ENCODE data around the gene LHFPL6. TPM values are rescaled to one million over a fixed set of nuclear protein-coding genes. Genes with fewer than 3 reads are reported as not detected.

LHFPL6 gene
- total RNA-seq, 6 donors from 2014 or later, result 22.2 to 113 (median 51.8) TPM

DNA sequence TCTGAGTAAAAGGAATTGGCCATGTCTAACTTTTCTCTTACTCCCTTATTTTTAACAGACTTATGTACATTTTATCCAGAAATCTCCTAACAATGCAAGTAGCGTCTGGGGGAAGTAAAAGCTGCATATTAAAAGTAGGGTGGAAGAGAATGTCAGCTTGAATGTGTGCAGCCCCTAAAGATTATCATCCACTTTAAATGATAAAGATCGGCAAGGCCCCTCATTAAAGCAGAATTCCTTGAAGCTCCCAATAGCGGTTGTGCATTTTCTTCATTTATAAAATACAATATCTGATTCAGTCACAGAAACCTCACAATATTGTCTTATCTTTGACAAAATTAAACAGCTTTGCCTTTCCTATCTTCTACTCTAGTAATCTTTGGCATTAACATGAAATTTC, 184.6 kb downstream of the LHFPL6 start:
- no peak for DNase-seq
- TF ChIP-seq EP300 (IDR thresholded peaks at IDR 0.05) (no peak), POLR2AphosphoS5 (IDR thresholded peaks at IDR 0.05) (no peak), POLR2A (IDR thresholded peaks at IDR 0.05) (no peak)
- TF ChIP-seq, protein P1, sequence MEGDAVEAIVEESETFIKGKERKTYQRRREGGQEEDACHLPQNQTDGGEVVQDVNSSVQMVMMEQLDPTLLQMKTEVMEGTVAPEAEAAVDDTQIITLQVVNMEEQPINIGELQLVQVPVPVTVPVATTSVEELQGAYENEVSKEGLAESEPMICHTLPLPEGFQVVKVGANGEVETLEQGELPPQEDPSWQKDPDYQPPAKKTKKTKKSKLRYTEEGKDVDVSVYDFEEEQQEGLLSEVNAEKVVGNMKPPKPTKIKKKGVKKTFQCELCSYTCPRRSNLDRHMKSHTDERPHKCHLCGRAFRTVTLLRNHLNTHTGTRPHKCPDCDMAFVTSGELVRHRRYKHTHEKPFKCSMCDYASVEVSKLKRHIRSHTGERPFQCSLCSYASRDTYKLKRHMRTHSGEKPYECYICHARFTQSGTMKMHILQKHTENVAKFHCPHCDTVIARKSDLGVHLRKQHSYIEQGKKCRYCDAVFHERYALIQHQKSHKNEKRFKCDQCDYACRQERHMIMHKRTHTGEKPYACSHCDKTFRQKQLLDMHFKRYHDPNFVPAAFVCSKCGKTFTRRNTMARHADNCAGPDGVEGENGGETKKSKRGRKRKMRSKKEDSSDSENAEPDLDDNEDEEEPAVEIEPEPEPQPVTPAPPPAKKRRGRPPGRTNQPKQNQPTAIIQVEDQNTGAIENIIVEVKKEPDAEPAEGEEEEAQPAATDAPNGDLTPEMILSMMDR (IDR thresholded peaks at IDR 0.05), result no peak

DNA sequence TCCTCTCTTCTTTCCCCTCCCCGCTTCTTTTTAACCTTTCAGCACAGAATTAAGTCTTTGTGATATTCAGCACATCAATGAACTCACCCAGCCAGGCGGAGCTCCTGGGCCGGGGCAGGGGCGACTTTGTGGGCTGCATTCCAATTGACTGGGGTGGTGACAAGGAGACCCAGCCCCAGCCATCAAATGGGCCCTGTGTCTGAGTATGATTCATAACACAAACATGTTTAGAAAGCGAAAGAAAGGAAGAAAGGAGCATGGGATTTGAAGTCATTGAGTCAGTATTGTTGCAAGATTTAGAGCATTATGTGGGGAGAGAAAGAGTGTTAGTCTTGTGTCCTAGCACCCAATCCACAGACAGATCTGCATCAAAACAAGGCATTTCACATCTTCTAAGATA, 185.3 kb downstream of the LHFPL6 start:
- peaks cover 7 to 18% (median 10%) of the 10 kb centered on the region in 4 donors for H3K4me1 ChIP-seq
- no peaks in the 10 kb centered on the region for H3K27me3 ChIP-seq
- H3K9me3 ChIP-seq, result no peaks in the 10 kb centered on the region
- no peaks in the 10 kb centered on the region for H3K36me3 ChIP-seq
- ATAC-seq (ENCODE audit: low FRiP score in 2 of 2) (peak in 1 of 2 donors; percentile 36), DNase-seq (peak in 1 of 2 donors; percentile 53)
- no peak overlapping the region for H3K4me3 ChIP-seq
- TF ChIP-seq, protein P1 (IDR thresholded peaks at IDR 0.05), result no peak
- TF ChIP-seq POLR2A (IDR thresholded peaks at IDR 0.05) (no peak), POLR2AphosphoS5 (IDR thresholded peaks at IDR 0.05) (no peak), EP300 (IDR thresholded peaks at IDR 0.05) (no peak)
- H3K27ac ChIP-seq, result peak overlapping the region in 1 of 4 donors; percentile 45
- WGBS, 2 donors, result 66 to 74% methylated on average over 5 of the region's 5 CpGs

More for the DNA sequence above, 184.6 kb downstream of the LHFPL6 start:
- Histone ChIP-seq H3K4me3 (no peak overlapping the region), H3K36me3 (no peaks in the 10 kb centered on the region), H3K9me3 (no peaks in the 10 kb centered on the region), H3K27ac (no peak overlapping the region), H3K4me1 (peaks cover 6 to 18% (median 10%) of the 10 kb centered on the region in 4 donors), H3K27me3 (no peaks in the 10 kb centered on the region)
- 89 to 92% methylated on average over 3 of the region's 3 CpGs for WGBS, 2 donors
- no peak for ATAC-seq (ENCODE audit: low FRiP score in 2 of 2)

DNA sequence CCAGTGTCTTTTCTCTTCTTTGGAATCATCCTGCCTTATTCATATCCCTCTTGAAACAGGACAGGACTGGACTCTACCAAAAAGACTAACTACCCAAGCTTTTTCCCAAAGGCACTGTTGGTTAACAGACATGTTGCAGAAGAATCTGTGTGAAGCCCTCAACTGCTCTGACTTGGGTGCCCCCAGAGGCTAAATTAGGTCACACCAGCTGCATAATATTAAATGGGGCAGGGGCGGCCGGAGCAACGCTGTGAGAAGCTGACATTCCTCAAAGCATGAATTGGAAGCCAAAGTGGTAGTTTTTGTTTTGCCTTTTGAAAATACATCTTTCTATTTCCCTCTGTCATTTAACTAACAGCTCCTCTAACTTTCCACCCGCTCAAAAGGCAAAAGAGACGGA, 185.9 kb downstream of the LHFPL6 start:
- no peak for DNase-seq
- 71 to 73% methylated on average over 5 of the region's 5 CpGs for WGBS, 2 donors
- peak overlapping the region in 1 of 4 donors; percentile 45 for H3K27ac ChIP-seq

DNA sequence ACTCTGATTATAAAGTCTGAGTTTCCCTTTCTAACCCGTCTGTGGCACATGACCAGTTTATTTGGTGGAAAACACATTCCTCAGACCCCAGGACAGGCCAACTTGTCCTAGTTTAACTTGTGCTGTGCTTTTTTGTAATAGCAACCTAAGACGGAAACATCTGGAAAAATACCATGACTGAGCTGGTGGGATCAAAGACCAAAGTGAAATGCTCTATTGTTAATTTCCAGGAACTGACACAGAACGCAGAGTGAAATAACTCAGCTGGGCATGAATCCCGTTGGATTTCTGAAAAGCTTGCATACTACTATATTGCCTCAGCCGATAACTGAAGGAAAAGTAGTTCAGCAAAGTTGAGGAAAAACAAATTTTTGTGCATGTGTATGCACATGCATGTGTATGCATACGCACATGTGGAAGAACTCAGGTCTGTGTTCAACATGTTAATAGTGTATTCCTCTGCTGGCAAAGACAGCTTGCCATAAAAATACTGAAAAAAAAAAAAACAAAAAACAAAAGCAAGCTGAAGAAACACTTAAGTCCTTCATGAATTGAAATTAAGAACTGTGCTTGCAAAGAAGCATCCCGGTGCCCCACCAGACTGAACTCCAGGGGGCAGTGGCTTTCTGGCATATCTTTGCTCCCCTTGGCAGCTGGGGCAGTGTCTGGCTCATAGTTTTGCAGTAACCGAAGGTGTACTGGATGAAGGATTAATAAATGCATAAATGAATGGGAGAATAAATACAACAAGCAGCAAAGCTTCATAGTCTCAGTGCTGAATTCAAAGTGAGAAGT, 187.8 kb downstream of the LHFPL6 start:
- ATAC-seq (ENCODE audit: low FRiP score in 2 of 2), result peak in 1 of 2 donors; percentile 22
- Histone ChIP-seq H3K4me3 (no peak overlapping the region), H3K9me3 (no peaks in the 10 kb centered on the region), H3K4me1 (peaks cover 13 to 31% (median 19%) of the 10 kb centered on the region in 4 donors), H3K27ac (peak overlapping the region in 1 of 4 donors; percentile 60), H3K36me3 (no peaks in the 10 kb centered on the region), H3K27me3 (no peaks in the 10 kb centered on the region)
- WGBS, 2 donors, result 43 to 51% methylated on average over 8 of the region's 8 CpGs
- no peak for TF ChIP-seq POLR2A (IDR thresholded peaks at IDR 0.05)
- peak; percentile 19 to 61 for TF ChIP-seq POLR2AphosphoS5 (IDR thresholded peaks at IDR 0.05)
- TF ChIP-seq, protein P1 (IDR thresholded peaks at IDR 0.05), result peak in 4 of 6 experiments; percentile 16 to 50 (median 24)
- TF ChIP-seq EP300 (IDR thresholded peaks at IDR 0.05), result peak in 2 of 4 donors; percentile 48 to 67
- DNase-seq, result peak in 1 of 2 donors; percentile 61

More for the DNA sequence above, 185.9 kb downstream of the LHFPL6 start:
- H3K4me3 ChIP-seq, result no peak overlapping the region
- TF ChIP-seq POLR2A (IDR thresholded peaks at IDR 0.05) (no peak), EP300 (IDR thresholded peaks at IDR 0.05) (no peak), POLR2AphosphoS5 (IDR thresholded peaks at IDR 0.05) (no peak)
- TF ChIP-seq, protein P1 (IDR thresholded peaks at IDR 0.05), result no peak
- no peaks in the 10 kb centered on the region for H3K27me3 ChIP-seq
- H3K4me1 ChIP-seq, result peaks cover 11 to 23% (median 13%) of the 10 kb centered on the region in 4 donors
- ATAC-seq (ENCODE audit: low FRiP score in 2 of 2), result peak in 1 of 2 donors; percentile 42
- H3K36me3 ChIP-seq, result no peaks in the 10 kb centered on the region
- no peaks in the 10 kb centered on the region for H3K9me3 ChIP-seq

All from upper lobe of left lung (tissue), 6 donors.